Measurements from ENCODE around the gene SPNS2. TPM values are rescaled to one million over a fixed set of nuclear protein-coding genes. Genes with fewer than 3 reads are reported as not detected.

SPNS2 gene
- total RNA-seq, 2 donors from 2014 or later: 13.7 to 17.4 TPM

GRCh38 chr17:4536742-4537411 is 38.2 kb downstream of the SPNS2 start:
- no peaks in the 10 kb centered on the region for H3K36me3 ChIP-seq
- H3K4me3 ChIP-seq: no peak overlapping the region
- no peak overlapping the region for H3K27ac ChIP-seq
- no peak overlapping the region for H3K9ac ChIP-seq (ENCODE audit: low read depth in 2 of 2, low read length in 2 of 2)
- no peaks in the 10 kb centered on the region for H3K27me3 ChIP-seq
- DNase-seq: no peak
- no peaks in the 10 kb centered on the region for H3K9me3 ChIP-seq
- TF ChIP-seq CTCF (IDR thresholded peaks at IDR 0.05): no peak
- intact Hi-C loops (cut with DNase I): no loop called here
- H3K4me1 ChIP-seq: peaks cover 5% of the 10 kb centered on the region

- Histone ChIP-seq H3K36me3 (no peaks in the 10 kb centered on the region), H3K27ac (no peak overlapping the region), H3K9me3 (no peaks in the 10 kb centered on the region), H3K4me1 (peaks cover 5% of the 10 kb centered on the region), H3K27me3 (no peaks in the 10 kb centered on the region), H3K9ac (ENCODE audit: low read depth in 2 of 2, low read length in 2 of 2) (no peak overlapping the region), H3K4me3 (no peak overlapping the region)
- intact Hi-C loops (cut with DNase I): no loop called here
- DNase-seq: no peak
- no peak for TF ChIP-seq CTCF (IDR thresholded peaks at IDR 0.05)
These were observed 39.0 kb downstream of the SPNS2 start for GRCh38 chr17:4537451-4538235.

GRCh38 chr17:4538236-4539002 is 39.7 kb downstream of the SPNS2 start:
- Histone ChIP-seq H3K4me3 (no peak overlapping the region), H3K9me3 (no peaks in the 10 kb centered on the region), H3K27ac (no peak overlapping the region), H3K36me3 (no peaks in the 10 kb centered on the region), H3K9ac (ENCODE audit: low read depth in 2 of 2, low read length in 2 of 2) (no peak overlapping the region), H3K27me3 (no peaks in the 10 kb centered on the region), H3K4me1 (peaks cover 5% of the 10 kb centered on the region)
- intact Hi-C loops (cut with DNase I): no loop called here
- no peak for DNase-seq
- no peak for TF ChIP-seq CTCF (IDR thresholded peaks at IDR 0.05)

GRCh38 chr17:4539025-4539424 is 40.3 kb downstream of the SPNS2 start:
- Histone ChIP-seq H3K9me3 (no peaks in the 10 kb centered on the region), H3K9ac (ENCODE audit: low read depth in 2 of 2, low read length in 2 of 2) (no peak overlapping the region), H3K4me1 (peaks cover 2% of the 10 kb centered on the region), H3K27me3 (no peaks in the 10 kb centered on the region), H3K36me3 (peaks cover under 1% of the 10 kb centered on the region), H3K27ac (no peak overlapping the region), H3K4me3 (no peak overlapping the region)
- intact Hi-C loops (cut with DNase I): no loop called here
- no peak for DNase-seq
- TF ChIP-seq CTCF (IDR thresholded peaks at IDR 0.05): no peak

- no peak for TF ChIP-seq CTCF (IDR thresholded peaks at IDR 0.05)
- H3K4me1 ChIP-seq: no peaks in the 10 kb centered on the region
- no peak for DNase-seq
- intact Hi-C loops (cut with DNase I): no loop called here
- no peak overlapping the region for H3K27ac ChIP-seq
- no peaks in the 10 kb centered on the region for H3K27me3 ChIP-seq
- H3K4me3 ChIP-seq: no peak overlapping the region
- peaks cover 4% of the 10 kb centered on the region for H3K36me3 ChIP-seq
- H3K9me3 ChIP-seq: no peaks in the 10 kb centered on the region
- H3K9ac ChIP-seq (ENCODE audit: low read depth in 2 of 2, low read length in 2 of 2): no peak overlapping the region
These were observed 41.0 kb downstream of the SPNS2 start for GRCh38 chr17:4539576-4540223.

All from colonic mucosa (tissue), 4 donors.